Suprapubic skin (tissue), 3 donors: Measurements from ENCODE around the gene SLC15A1.

Experiments used
- CTCF ChIP-seq, 2 donors: fragments of 200-600 bp in 1 of 2; fragments of 450-650 bp in 1 of 2; sonication (generic) in 1 of 2; IDR thresholded peaks; one replicate each; pipeline ENCODE4 v1.5.1; 2016 to 2019; ENCODE audit warnings: antibody characterized with exemption in 2 of 2, mild to moderate bottlenecking in 1 of 2, moderate library complexity in 1 of 2
- POLR2A ChIP-seq, 2 donors: fragments of 450-650 bp; IDR thresholded peaks; one replicate each; pipeline ENCODE4 v1.6.1; 2017; ENCODE audit warnings: antibody characterized with exemption in 2 of 2, mild to moderate bottlenecking in 2 of 2, moderate library complexity in 2 of 2

GRCh38 chr13:98690348-98691022, 62.0 kb downstream of the SLC15A1 start:
- TF ChIP-seq CTCF (IDR thresholded peaks at IDR 0.05) (no peak), POLR2A (IDR thresholded peaks at IDR 0.05) (no peak)
